ENCODE data around the gene LYPD8. TPM values are rescaled to one million over a fixed set of nuclear protein-coding genes. Genes with fewer than 3 reads are reported as not detected.

Gene LYPD8
- total and polyA plus RNA-seq, 5 donors: not detected

DNA sequence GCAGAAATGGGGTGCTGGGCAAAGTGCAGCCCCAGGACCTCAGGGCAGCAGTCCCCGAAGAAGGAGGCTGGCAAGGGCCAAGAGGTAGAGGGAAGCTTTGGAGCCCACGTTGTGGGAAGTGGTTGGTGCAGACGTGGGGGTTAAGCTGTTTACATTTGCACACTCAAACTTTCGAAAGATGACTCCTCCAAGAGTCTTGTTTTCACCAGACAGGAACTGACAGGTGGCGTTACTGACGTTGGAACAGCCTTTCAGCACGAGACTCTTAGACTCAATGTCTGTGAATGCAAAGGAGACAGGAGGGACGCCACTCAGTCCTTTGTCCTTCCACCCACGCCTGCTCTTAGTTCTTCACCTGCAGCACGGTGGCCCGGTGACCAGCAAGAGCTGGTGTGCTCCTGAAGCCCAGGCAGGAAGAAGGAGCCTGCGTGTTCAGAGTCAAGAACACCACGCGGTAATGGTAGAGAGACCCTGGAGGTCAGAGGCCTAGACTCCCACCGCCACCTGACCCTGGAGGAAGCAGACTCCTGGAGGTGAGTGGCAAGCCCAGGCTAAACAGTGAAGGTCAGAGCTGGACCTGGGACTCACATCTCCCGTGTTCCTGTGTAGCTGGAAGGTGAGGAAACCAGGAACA lies 15.9 kb downstream of the LYPD8 start:
- Histone ChIP-seq H3K4me1 (ENCODE audit: control insufficient read depth, insufficient read depth, low read length) (no peaks in the 10 kb centered on the region), H3K27me3 (ENCODE audit: control insufficient read depth, insufficient read depth) (no peaks in the 10 kb centered on the region), H3K4me3 (ENCODE audit: low read length) (no peak overlapping the region), H3K27ac (ENCODE audit: low read length) (no peak overlapping the region), H3K9me3 (ENCODE audit: control insufficient read depth, low read length) (no peaks in the 10 kb centered on the region)
- WGBS: 66% methylated on average over 16 of the region's 16 CpGs
- ATAC-seq (no peak), DNase-seq (no peak)
- intact Hi-C loops (cut with DNase I): no loop called here

DNA sequence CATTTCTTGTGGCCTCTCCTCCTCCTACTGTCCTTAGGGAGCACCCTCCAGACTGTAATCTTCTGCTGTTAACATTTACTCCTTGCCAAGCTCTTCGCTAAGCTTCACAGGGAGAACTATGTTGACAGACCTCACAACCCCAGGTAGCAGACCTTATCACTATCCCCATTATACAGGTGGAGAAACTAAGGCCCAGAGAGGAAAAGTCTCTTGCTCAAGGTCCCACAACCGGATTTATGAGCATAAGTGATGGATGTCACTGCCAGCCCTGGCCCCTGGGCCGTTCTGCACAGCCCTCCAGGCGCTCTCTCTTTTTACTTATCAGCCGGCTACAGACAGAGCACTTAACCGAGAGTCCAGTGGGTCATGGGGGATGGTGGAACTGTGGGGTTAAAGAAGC lies 18.1 kb downstream of the LYPD8 start:
- 68% methylated on average over 6 of the region's 6 CpGs for WGBS
- no peaks in the 10 kb centered on the region for H3K4me1 ChIP-seq (ENCODE audit: control insufficient read depth, insufficient read depth, low read length)
- no peak overlapping the region for H3K4me3 ChIP-seq (ENCODE audit: low read length)
- H3K27ac ChIP-seq (ENCODE audit: low read length): no peak overlapping the region
- H3K27me3 ChIP-seq (ENCODE audit: control insufficient read depth, insufficient read depth): no peaks in the 10 kb centered on the region
- ATAC-seq (no peak), DNase-seq (no peak)
- H3K9me3 ChIP-seq (ENCODE audit: control insufficient read depth, low read length): no peaks in the 10 kb centered on the region
- intact Hi-C loops (cut with DNase I): no loop called here

DNA sequence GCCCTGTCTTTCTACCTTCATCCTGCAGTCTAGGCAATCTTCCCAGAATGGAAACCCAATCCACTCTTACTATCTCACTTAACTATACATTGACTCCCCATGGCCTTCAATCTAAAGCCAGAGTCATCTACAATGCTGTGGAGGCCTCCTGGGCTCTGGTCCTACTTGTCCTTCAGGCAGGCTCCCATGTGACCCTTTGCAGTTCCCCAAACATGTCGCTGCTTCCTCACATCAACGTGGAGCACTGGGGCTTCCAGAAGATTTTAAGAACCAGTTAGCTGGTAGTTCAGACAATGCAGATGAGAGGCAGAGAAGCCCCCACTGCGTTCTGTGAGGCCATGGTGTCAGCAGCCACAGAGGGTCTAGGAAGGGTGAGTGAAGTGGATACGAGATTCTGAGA lies 18.6 kb downstream of the LYPD8 start:
- WGBS: 54% methylated on average over 4 of the region's 4 CpGs
- no peaks in the 10 kb centered on the region for H3K27me3 ChIP-seq (ENCODE audit: control insufficient read depth, insufficient read depth)
- H3K4me1 ChIP-seq (ENCODE audit: control insufficient read depth, insufficient read depth, low read length): no peaks in the 10 kb centered on the region
- ATAC-seq (no peak), DNase-seq (no peak)
- intact Hi-C loops (cut with DNase I): no loop called here
- no peaks in the 10 kb centered on the region for H3K9me3 ChIP-seq (ENCODE audit: control insufficient read depth, low read length)
- H3K4me3 ChIP-seq (ENCODE audit: low read length): no peak overlapping the region
- H3K27ac ChIP-seq (ENCODE audit: low read length): no peak overlapping the region

DNA sequence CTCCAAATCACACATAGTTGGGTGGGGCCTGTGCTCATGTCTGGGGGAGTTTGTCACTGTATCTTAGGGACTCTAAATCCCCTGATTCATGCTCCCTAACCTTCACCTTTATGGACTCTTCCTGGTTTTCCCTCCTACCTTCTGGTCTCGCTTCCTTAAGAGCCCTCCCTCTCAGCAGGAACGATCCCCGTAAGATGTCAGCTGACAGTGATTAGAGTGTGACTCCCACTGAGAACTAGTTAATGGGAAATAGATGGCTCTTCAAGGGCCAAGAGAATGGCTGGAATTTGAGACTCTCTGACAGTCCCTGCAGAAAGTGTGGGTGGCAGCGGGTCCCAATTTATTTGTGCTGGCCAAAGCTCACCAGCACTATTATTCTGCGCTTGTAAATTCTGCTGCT lies 22.0 kb downstream of the LYPD8 start:
- no peaks in the 10 kb centered on the region for H3K27me3 ChIP-seq (ENCODE audit: control insufficient read depth, insufficient read depth)
- H3K27ac ChIP-seq (ENCODE audit: low read length): no peak overlapping the region
- 82% methylated on average over 5 of the region's 5 CpGs for WGBS
- ATAC-seq (no peak), DNase-seq (no peak)
- H3K4me1 ChIP-seq (ENCODE audit: control insufficient read depth, insufficient read depth, low read length): no peaks in the 10 kb centered on the region
- intact Hi-C loops (cut with DNase I): no loop called here
- no peak overlapping the region for H3K4me3 ChIP-seq (ENCODE audit: low read length)
- H3K9me3 ChIP-seq (ENCODE audit: control insufficient read depth, low read length): no peaks in the 10 kb centered on the region

DNA sequence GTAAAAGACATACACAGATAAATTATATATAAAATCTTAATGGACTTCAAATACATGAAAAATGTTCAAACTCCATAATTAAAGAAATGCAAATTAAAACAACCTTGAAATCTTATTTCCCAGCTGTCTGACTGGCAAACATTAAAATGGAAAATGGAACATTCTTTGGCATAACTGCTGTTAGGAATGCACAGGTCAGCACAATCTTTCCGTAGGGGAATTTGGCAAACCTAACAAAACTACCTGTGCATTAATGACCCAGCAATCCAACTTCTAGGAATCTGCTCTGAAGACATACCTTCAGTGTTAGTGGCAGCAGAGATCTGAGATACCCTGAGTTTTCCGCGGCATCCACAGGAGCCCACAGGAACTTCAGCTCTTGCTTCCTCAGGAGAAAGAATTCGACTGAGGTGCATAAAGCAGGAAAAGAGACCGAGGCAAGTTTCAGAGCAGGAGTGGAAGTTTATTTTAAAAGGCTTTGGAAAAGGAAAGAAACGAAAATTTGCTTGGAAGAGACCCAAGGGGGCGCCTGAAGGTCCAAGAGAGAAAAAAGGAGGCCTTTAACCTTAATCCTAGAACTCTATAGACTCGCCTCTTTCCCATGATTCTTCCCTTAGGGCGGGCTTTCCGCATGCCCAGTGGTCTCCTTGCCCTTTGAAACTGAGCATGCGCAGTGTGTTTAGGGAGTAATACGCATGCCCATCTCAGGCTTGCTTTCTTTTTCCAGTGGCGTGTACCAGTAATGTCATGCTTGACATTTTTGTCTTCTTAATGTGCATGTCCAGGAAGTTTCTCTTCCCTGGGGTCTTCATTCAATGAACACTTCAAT lies 24.8 kb downstream of the LYPD8 start:
- ATAC-seq: no peak
- Histone ChIP-seq H3K4me3 (ENCODE audit: low read length) (no peak overlapping the region), H3K4me1 (ENCODE audit: control insufficient read depth, insufficient read depth, low read length) (no peaks in the 10 kb centered on the region), H3K9me3 (ENCODE audit: control insufficient read depth, low read length) (no peaks in the 10 kb centered on the region), H3K27me3 (ENCODE audit: control insufficient read depth, insufficient read depth) (no peaks in the 10 kb centered on the region), H3K27ac (ENCODE audit: low read length) (no peak overlapping the region)
- 73% methylated on average over 13 of the region's 13 CpGs for WGBS
- DNase-seq: no peak
- intact Hi-C loops (cut with DNase I): no loop called here

DNA sequence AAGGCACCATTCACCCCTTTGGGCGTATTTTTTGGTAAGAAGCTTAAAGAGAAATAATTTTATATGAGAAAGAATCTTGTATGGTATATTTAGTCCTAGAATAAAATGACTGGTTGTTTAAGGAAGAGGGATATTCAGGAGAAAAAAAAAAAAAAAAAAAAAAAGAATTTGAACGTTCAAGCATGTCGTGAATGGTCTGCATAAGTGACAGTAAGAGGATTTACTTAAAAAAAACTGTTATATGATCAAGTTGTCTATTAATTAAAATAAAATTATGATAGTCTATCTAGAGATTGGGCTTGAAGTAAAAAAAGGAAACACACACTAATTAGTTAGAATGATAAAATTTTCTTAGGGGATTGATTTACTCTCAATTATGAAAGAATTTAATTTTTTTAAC lies 41.3 kb downstream of the LYPD8 start:
- intact Hi-C loops (cut with DNase I): no loop called here
- DNase-seq (no peak), ATAC-seq (no peak)
- WGBS: 34% methylated on average over 3 of the region's 3 CpGs
- Histone ChIP-seq H3K9me3 (ENCODE audit: control insufficient read depth, low read length) (no peaks in the 10 kb centered on the region), H3K27ac (ENCODE audit: low read length) (no peak overlapping the region), H3K4me3 (ENCODE audit: low read length) (no peak overlapping the region), H3K27me3 (ENCODE audit: control insufficient read depth, insufficient read depth) (no peaks in the 10 kb centered on the region), H3K4me1 (ENCODE audit: control insufficient read depth, insufficient read depth, low read length) (no peaks in the 10 kb centered on the region)

DNA sequence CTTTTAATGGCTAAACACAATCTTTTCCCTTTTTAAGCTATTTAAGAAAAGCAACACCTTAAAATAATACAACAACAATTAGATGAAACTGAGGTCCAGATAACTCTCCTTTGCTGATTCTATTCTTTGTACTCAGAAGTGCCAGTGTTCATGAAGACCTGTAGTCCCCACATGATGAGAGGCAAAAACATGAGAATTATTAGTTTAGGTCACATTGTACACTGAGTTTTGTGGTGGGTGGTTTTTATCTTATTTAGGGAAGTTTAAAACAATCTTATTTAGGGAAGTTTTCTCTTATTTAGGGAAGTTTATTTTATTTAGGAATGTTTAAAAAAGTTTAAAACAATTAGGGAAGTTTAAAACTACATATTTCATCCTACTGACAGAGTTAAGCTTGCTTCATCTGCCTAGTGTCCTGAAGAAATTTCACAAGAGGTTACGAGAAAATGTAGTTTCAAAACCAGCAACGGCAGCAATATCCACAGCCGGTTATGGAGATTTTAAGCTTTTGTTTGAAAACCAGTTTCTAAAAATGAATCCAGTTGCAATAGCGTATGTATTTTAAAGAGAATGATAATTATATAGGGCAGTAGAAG lies 45.2 kb downstream of the LYPD8 start:
- Histone ChIP-seq H3K27me3 (ENCODE audit: control insufficient read depth, insufficient read depth) (no peaks in the 10 kb centered on the region), H3K4me1 (ENCODE audit: control insufficient read depth, insufficient read depth, low read length) (no peaks in the 10 kb centered on the region), H3K9me3 (ENCODE audit: control insufficient read depth, low read length) (no peaks in the 10 kb centered on the region), H3K27ac (ENCODE audit: low read length) (no peak overlapping the region), H3K4me3 (ENCODE audit: low read length) (no peak overlapping the region)
- no peak for DNase-seq
- intact Hi-C loops (cut with DNase I): no loop called here
- ATAC-seq: no peak
- WGBS: 69% methylated on average over 4 of the region's 4 CpGs

DNA sequence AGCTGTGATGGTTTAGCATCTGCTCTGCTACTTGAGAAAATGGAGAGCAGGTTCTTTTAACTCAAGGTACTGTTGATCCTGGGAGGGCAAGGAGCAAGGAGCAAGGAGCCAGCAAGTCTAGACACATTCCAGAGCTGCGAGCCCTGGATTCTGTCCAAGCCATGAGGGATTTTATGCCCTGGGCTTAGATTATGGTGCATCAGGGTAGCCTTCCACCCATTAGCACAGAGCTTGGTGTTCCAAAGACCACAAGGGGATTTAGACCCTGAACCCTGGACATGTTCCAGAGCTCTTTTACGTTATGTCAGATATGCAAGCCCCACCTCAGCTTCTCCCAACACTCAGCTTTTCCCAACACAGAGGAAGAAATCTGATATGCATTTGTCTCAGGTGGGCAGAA lies 51.0 kb downstream of the LYPD8 start:
- Histone ChIP-seq H3K27ac (ENCODE audit: low read length) (no peak overlapping the region), H3K4me3 (ENCODE audit: low read length) (no peak overlapping the region), H3K4me1 (ENCODE audit: control insufficient read depth, insufficient read depth, low read length) (no peaks in the 10 kb centered on the region), H3K9me3 (ENCODE audit: control insufficient read depth, low read length) (no peaks in the 10 kb centered on the region), H3K27me3 (ENCODE audit: control insufficient read depth, insufficient read depth) (no peaks in the 10 kb centered on the region)
- ATAC-seq: no peak
- WGBS: 46% methylated on average over 2 of the region's 2 CpGs
- intact Hi-C loops (cut with DNase I): no loop called here
- DNase-seq: no peak

DNA sequence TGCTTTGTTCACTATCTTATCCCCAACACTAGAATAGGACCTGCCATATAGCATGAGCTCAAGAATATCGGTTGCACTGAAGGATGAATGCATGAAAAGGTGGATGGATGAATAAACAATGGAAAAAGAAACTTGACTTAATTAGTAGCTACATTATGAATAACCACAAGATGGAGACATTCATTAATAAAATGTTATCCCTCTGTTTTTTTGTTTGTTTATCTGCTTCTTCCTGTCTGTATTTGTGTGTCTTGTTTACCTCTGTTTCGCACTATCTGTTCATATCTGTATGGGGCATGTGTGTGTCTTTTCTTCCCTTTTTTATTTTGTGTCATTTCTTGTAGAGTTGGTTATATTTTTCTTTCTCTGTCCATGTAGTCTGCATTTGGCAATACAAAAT lies 51.9 kb downstream of the LYPD8 start:
- 64% methylated on average over 2 of the region's 2 CpGs for WGBS
- Histone ChIP-seq H3K4me3 (ENCODE audit: low read length) (no peak overlapping the region), H3K9me3 (ENCODE audit: control insufficient read depth, low read length) (no peaks in the 10 kb centered on the region), H3K27ac (ENCODE audit: low read length) (no peak overlapping the region), H3K4me1 (ENCODE audit: control insufficient read depth, insufficient read depth, low read length) (no peaks in the 10 kb centered on the region), H3K27me3 (ENCODE audit: control insufficient read depth, insufficient read depth) (no peaks in the 10 kb centered on the region)
- ATAC-seq (no peak), DNase-seq (no peak)
- intact Hi-C loops (cut with DNase I): no loop called here

DNA sequence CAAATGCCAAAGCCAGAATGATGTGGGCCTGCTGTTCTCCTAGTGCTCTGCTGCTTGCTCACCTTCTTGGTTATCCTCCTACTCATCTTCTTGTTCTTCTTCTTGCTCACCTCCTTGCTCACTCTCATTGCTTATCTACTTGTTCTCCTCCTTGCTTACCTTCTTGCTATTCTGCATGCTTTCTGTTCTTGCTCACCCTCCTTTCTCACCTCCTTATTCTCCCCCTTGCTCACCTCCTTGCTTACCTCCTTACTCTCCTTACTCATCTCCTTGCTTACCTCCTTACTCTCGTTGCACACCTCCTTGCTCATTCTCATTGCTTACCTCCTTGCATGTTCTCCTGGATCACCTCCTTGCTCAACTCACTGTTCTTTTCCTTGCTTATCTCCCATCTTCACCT lies 52.8 kb downstream of the LYPD8 start, which contains the start of gene OR14I1:
Gene OR14I1 (minus strand): TSS at position 53 of the 400 bp plus-strand sequence.
- ATAC-seq: no peak

DNA sequence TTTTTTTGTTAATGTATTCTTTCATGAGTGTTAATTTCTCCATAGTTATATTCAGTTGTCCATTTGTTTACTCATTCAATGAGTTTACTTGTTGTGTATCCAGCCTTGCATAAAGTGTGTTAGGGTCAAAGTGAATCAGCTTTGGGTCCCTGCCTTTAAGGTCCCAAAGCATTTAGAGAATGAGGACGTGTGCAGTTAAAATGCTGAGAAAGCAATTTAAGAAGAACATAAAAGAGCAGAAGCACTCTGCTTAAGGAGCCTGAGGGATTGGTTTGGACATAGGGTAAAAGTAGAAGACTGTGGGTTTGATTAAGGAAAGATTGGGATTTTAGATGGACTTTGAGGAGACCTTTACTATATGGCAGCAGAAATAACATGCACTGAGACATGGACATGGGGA lies 56.5 kb downstream of the LYPD8 start:
- Histone ChIP-seq H3K9me3 (ENCODE audit: control insufficient read depth, low read length) (no peaks in the 10 kb centered on the region), H3K27ac (ENCODE audit: low read length) (no peak overlapping the region), H3K4me3 (ENCODE audit: low read length) (no peak overlapping the region), H3K27me3 (ENCODE audit: control insufficient read depth, insufficient read depth) (no peaks in the 10 kb centered on the region), H3K4me1 (ENCODE audit: control insufficient read depth, insufficient read depth, low read length) (no peaks in the 10 kb centered on the region)
- no peak for ATAC-seq
- WGBS: 42% methylated on average over 1 of the region's 1 CpG
- intact Hi-C loops (cut with DNase I): no loop called here
- DNase-seq: no peak

More for the DNA sequence above, 52.8 kb downstream of the LYPD8 start, which contains the start of gene OR14I1:
- intact Hi-C loops (cut with DNase I): no loop called here
- Histone ChIP-seq H3K4me1 (ENCODE audit: control insufficient read depth, insufficient read depth, low read length) (no peaks in the 10 kb centered on the region), H3K4me3 (ENCODE audit: low read length) (no peak within 1 kb of the TSS), H3K27me3 (ENCODE audit: control insufficient read depth, insufficient read depth) (no peaks in the 10 kb centered on the region), H3K27ac (ENCODE audit: low read length) (no peak within 1 kb of the TSS), H3K9me3 (ENCODE audit: control insufficient read depth, low read length) (no peaks in the 10 kb centered on the region)
- WGBS: 59% methylated on average over 1 of the region's 1 CpG
- no peak for DNase-seq
